Keratinocyte (primary cell): ENCODE results near the gene VSIG2. TPM values are rescaled to one million over a fixed set of nuclear protein-coding genes. Genes with fewer than 3 reads are reported as not detected.

Experiments
- DNase-seq: peaks from one replicate; pipeline ENCODE4 v3.0.0-alpha.2; 2011; ENCODE audit warnings: low read depth, missing footprints, low spot score
- FAIRE-seq: peaks from 2 replicates; lab custom pipeline; 2011; peaks lifted over from hg19 to GRCh38; lab: Jason Lieb, UNC
- H2AFZ ChIP-seq: 2 replicates; pipeline ENCODE4 v1.6.0; 2012; ENCODE audit warnings: low read length, control low read depth, inconsistent platforms; ENCODE audit not compliant: control insufficient read depth
- H3K27ac ChIP-seq: 2 replicates; pipeline ENCODE4 v1.5.1; 2011; ENCODE audit warnings: low read length; ENCODE audit not compliant: control insufficient read depth, insufficient read depth
- H3K27me3 ChIP-seq: 3 replicates; pipeline ENCODE4 v1.6.0; 2011; ENCODE audit warnings: low read length; ENCODE audit not compliant: control insufficient read depth, insufficient read depth; ENCODE audit errors: extremely low read depth
- H3K36me3 ChIP-seq, 2 experiments: 2 replicates in 1 of 2; 3 replicates in 1 of 2; pipeline ENCODE4 v1.5.1; 2011; ENCODE audit warnings: low read length in 2 of 2, mild to moderate bottlenecking in 1 of 2; ENCODE audit not compliant: control insufficient read depth in 2 of 2, insufficient read depth in 2 of 2; ENCODE audit errors: extremely low read depth in 1 of 2
- H3K4me1 ChIP-seq: 3 replicates; pipeline ENCODE4 v1.5.1; 2011; ENCODE audit warnings: low read length; ENCODE audit not compliant: control insufficient read depth, insufficient read depth; ENCODE audit errors: extremely low read depth
- H3K4me2 ChIP-seq: 3 replicates; pipeline ENCODE4 v1.6.0; 2011; ENCODE audit warnings: low read depth, low read length; ENCODE audit not compliant: control insufficient read depth, insufficient read depth; ENCODE audit errors: extremely low read depth
- H3K4me3 ChIP-seq, 3 experiments: fragments of 200-600 bp in 1 of 3; sonication (generic) in 1 of 3; 2 replicates in 2 of 3; 3 replicates in 1 of 3; pipeline ENCODE4 v1.5.1; 2011 to 2016; ENCODE audit warnings: low read length in 3 of 3, mild to moderate bottlenecking in 3 of 3, control low read depth in 2 of 3, inconsistent platforms in 1 of 3, low read depth in 1 of 3, mixed read lengths in 1 of 3, mixed run types in 1 of 3, moderate library complexity in 1 of 3; ENCODE audit not compliant: control insufficient read depth in 2 of 3, insufficient read depth in 2 of 3; ENCODE audit errors: extremely low read depth in 1 of 3
- H3K79me2 ChIP-seq: 2 replicates; pipeline ENCODE4 v1.6.0; 2012; ENCODE audit warnings: low read length; ENCODE audit not compliant: control insufficient read depth, insufficient read depth
- H3K9ac ChIP-seq: 3 replicates; pipeline ENCODE4 v1.6.0; 2011; ENCODE audit warnings: low read length; ENCODE audit not compliant: control insufficient read depth, insufficient read depth; ENCODE audit errors: extremely low read depth
- H3K9me1 ChIP-seq: 3 replicates; pipeline ENCODE4 v1.6.0; 2011; ENCODE audit warnings: low read length; ENCODE audit not compliant: control insufficient read depth, insufficient read depth; ENCODE audit errors: extremely low read depth
- H3K9me3 ChIP-seq: 2 replicates; pipeline ENCODE4 v1.5.1; 2012; ENCODE audit warnings: low read depth, low read length; ENCODE audit not compliant: control insufficient read depth
- H4K20me1 ChIP-seq: 3 replicates; pipeline ENCODE4 v1.6.0; 2011; ENCODE audit warnings: low read length; ENCODE audit not compliant: control insufficient read depth, insufficient read depth; ENCODE audit errors: extremely low read depth
- EZH2 ChIP-seq: IDR thresholded peaks from one replicate; pipeline ENCODE4 v1.6.1; 2012; ENCODE audit warnings: inconsistent platforms, mild to moderate bottlenecking, low read length, moderate library complexity
- dilution Hi-C: fragments of 300-500 bp; cut with MboI; formaldehyde crosslinking; loops from one replicate; pipeline ENCODE4 v1.7.0; 2020; ENCODE audit warnings: low sequenced_read_pairs; ENCODE audit not compliant: extremely low pct_ligation_motif_present
- polyA plus RNA-seq, 5 experiments: library from polyadenylated mRNA; depleted of rRNA in 3 of 5; stranded (reverse) in 3 of 5; stranded (forward) in 1 of 5; unstranded in 1 of 5; fragments of >200 nt; gene quantifications; 1 replicate in 1 of 5; 2 replicates in 3 of 5; 3 replicates in 1 of 5; pipeline versions ENCODE4 v1.2.1 to v1.2.3, GENCODE V29; 2011 to 2012; ENCODE audit warnings: missing spikeins in 2 of 5, low read depth in 1 of 5, low replicate concordance in 1 of 5
- TF ChIP-seq, protein P1 (sequence below), 3 experiments: IDR thresholded peaks in 1 of 3; conservative IDR thresholded peaks in 1 of 3; optimal IDR thresholded peaks in 1 of 3; 2 replicates in 2 of 3; 3 replicates in 1 of 3; pipeline versions ENCODE3 to v1.5.1; 2011; ENCODE audit warnings: low read length in 3 of 3, mild to moderate bottlenecking in 3 of 3, moderate library complexity in 2 of 3, control low read depth in 1 of 3, inconsistent platforms in 1 of 3; ENCODE audit not compliant: insufficient read depth in 2 of 3; ENCODE audit errors: extremely low read depth in 1 of 3

The VSIG2 gene
- polyA plus RNA-seq, 1 donor (not counting 4 experiments of a cell fraction or from before 2014, with no cell fraction given), result not detected

- peak within 1 kb of the TSS; percentile 83 to 85 (median 84) for H3K4me3 ChIP-seq
- peaks cover 2% of the 10 kb centered on the region for H4K20me1 ChIP-seq
- H3K79me2 ChIP-seq, result peaks cover 39% of the 10 kb centered on the region
- H3K4me2 ChIP-seq, result peak within 1 kb of the TSS; percentile 99
- no peaks in the 10 kb centered on the region for H3K9me3 ChIP-seq
- DNase-seq (no peak), FAIRE-seq (no peak)
- H3K9ac ChIP-seq, result peak within 1 kb of the TSS; percentile 76
- H3K4me1 ChIP-seq, result peaks cover 20% of the 10 kb centered on the region
- no peaks in the 10 kb centered on the region for H3K36me3 ChIP-seq
- H2AFZ ChIP-seq, result peak within 1 kb of the TSS; percentile 88
- no peak for TF ChIP-seq EZH2
- TF ChIP-seq, protein P1, sequence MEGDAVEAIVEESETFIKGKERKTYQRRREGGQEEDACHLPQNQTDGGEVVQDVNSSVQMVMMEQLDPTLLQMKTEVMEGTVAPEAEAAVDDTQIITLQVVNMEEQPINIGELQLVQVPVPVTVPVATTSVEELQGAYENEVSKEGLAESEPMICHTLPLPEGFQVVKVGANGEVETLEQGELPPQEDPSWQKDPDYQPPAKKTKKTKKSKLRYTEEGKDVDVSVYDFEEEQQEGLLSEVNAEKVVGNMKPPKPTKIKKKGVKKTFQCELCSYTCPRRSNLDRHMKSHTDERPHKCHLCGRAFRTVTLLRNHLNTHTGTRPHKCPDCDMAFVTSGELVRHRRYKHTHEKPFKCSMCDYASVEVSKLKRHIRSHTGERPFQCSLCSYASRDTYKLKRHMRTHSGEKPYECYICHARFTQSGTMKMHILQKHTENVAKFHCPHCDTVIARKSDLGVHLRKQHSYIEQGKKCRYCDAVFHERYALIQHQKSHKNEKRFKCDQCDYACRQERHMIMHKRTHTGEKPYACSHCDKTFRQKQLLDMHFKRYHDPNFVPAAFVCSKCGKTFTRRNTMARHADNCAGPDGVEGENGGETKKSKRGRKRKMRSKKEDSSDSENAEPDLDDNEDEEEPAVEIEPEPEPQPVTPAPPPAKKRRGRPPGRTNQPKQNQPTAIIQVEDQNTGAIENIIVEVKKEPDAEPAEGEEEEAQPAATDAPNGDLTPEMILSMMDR (optimal IDR thresholded peaks at IDR 0.05 in 1 of 3, IDR thresholded peaks at IDR 0.05 in 1 of 3, conservative IDR thresholded peaks at IDR 0.05 in 1 of 3; ENCODE audit: extremely low read depth in 1 of 3, insufficient read depth in 2 of 3, low read length in 3 of 3), result no peak
- H3K27me3 ChIP-seq, result no peaks in the 10 kb centered on the region
- H3K27ac ChIP-seq, result peak within 1 kb of the TSS; percentile 53
- H3K9me1 ChIP-seq, result no peaks in the 10 kb centered on the region
- dilution Hi-C loops, result no loop called here
Measured at GRCh38 chr11:124800226-124800929, 48.3 kb upstream of the VSIG2 start, which contains the start of gene MSANTD2. MSANTD2 (minus strand) TSS chr11:124800406; CDS start chr11:124800380, 26 bp downstream.

DNA sequence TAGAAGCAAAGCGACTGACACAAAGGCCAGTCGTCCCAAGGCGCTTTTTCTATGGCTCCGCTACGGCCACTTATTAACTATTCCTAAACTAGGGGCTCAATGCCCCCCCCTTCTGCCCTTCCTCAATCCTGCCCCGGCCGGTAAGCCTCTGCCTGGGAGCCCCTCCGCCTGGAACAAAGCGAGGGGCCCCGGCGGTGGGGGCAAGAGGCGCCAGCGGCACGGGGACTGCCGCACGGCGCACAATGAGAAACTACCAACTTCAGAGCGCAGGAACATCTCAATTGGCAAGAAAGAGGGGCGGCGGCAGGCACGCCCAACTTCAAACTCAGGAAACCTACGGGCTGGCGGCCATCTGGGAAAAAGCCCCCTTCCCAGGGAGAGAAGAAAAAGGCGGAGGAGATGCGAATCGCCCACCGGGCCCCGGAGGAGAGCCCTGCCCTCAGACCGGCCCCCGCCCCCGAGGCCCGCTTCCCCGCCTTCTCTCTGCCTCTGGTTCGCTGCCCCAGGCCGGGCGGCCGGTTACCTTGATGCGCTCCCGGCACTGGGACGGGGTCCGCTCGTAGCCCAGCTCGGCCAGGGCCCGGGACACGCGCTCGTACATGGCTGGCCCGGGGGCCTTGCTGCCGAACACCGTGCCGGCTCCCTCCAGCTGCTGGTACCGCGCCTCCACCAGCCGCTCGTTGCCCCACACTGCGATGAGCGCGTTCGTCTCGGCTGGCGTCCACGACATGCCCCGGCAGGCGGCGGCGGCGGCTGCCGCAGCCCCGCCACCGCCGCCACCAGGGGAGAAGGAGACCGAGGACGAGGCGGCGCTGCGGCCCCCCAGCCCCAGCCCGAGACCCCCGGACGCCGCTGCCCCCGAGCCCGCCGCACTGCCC lies 47.5 kb upstream of the VSIG2 start:
- Histone ChIP-seq H3K9ac (peak overlapping the region; percentile 76), H3K9me1 (no peaks in the 10 kb centered on the region), H3K79me2 (peaks cover 45% of the 10 kb centered on the region), H3K36me3 (no peaks in the 10 kb centered on the region), H3K4me3 (peak overlapping the region; percentile 83 to 85 (median 84)), H3K4me1 (peaks cover 20% of the 10 kb centered on the region), H3K27ac (peak overlapping the region; percentile 53), H4K20me1 (peaks cover 2% of the 10 kb centered on the region), H2AFZ (peak overlapping the region; percentile 88), H3K27me3 (no peaks in the 10 kb centered on the region), H3K9me3 (no peaks in the 10 kb centered on the region), H3K4me2 (peak overlapping the region; percentile 99)
- DNase-seq (no peak), FAIRE-seq (no peak)
- dilution Hi-C loops, result no loop called here
- TF ChIP-seq EZH2, result no peak
- TF ChIP-seq, protein P1 (optimal IDR thresholded peaks at IDR 0.05 in 1 of 3, IDR thresholded peaks at IDR 0.05 in 1 of 3, conservative IDR thresholded peaks at IDR 0.05 in 1 of 3; ENCODE audit: extremely low read depth in 1 of 3, insufficient read depth in 2 of 3, low read length in 3 of 3), result no peak
